NCI-H1417 (cell line): ENCODE measurements around the gene PER3.

Experiments
- DNase-seq, 3 experiments: peaks; one replicate each; lab custom pipeline; 2025; lab: John Stamatoyannopoulos, UW

PER3 gene

DNA sequence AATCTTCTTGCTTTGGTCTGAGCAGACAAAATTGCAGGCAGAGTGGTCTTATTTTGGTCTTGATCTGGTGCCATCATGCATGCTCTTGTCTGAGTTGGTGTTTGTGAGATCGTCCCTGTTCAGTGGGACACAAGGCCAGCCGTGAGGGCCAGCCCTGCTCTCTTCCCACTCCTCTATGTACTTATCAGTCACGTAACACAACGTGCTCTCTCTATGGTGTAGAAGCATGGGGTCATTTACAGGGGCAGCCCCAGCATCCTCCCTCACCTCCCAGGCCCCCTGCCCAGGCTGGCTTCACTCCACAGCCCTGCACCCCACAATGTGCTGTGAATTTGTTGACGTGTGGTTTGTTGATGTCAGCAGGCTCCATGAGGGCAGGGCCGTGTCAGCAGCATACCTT is 87.0 kb downstream of the PER3 start:
- DNase-seq, result no peak

- DNase-seq, result no peak
Measured at GRCh38 chr1:7873801-7874795, 90.0 kb downstream of the PER3 start.

DNA sequence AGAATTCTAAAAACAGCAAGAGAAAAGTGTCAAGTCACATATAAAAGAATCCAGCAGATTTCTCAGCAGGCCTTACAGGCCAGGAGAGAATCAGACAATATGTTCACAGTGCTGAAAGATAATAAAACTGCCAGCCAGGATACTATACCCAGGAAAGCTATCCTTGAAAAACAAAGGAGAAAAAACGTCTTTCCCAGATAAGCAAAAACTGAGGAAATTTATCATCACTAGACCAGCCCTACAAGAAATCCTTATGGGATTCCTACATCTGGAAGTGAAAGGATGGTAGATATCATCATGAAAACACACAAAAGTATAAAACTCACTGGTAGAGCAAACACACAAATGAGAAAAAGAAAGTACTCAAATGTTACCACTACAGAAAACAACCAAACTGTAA is 93.9 kb downstream of the PER3 start:
- DNase-seq, result no peak

- no peak for DNase-seq
Measured at GRCh38 chr1:7879228-7879627, 95.1 kb downstream of the PER3 start.

DNA sequence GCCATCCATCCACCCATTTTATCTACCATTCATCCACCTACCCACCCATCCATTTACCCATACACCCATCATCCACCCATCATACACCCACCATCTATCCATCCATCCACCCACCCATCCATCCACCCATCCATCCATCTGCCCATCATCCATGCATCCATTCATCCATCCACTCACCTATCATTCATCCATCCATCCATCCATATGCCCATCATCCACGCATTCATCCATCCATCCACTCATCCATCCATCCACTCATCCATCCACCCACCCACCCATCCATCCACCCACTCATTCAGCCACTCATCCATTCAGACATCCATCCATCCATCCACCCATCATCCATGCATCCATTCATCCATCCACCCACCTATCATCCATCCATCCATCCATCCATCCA is 100.7 kb downstream of the PER3 start:
- DNase-seq, result no peak

GRCh38 chr1:7885513-7886404 is 101.7 kb downstream of the PER3 start:
- DNase-seq, result peak in 2 of 3 experiments; percentile 16 to 51

DNA sequence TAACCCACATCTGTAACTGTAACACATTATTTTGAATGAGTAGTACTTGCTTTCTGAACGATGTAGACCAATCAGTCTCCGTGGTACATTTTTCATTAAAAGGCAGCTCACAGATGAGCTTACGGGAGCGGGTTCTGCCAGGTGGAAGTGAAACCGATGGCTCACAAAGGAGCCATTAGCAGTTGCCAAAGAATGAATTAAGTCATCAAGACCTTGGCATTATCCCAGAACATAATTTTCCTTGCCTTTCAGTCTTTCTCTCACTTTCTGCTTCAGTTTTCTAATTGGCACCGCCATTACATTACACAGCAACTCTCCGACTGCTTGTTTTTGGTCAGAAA is 102.3 kb downstream of the PER3 start:
- DNase-seq, result peak in 2 of 3 experiments; percentile 17 to 64

DNA sequence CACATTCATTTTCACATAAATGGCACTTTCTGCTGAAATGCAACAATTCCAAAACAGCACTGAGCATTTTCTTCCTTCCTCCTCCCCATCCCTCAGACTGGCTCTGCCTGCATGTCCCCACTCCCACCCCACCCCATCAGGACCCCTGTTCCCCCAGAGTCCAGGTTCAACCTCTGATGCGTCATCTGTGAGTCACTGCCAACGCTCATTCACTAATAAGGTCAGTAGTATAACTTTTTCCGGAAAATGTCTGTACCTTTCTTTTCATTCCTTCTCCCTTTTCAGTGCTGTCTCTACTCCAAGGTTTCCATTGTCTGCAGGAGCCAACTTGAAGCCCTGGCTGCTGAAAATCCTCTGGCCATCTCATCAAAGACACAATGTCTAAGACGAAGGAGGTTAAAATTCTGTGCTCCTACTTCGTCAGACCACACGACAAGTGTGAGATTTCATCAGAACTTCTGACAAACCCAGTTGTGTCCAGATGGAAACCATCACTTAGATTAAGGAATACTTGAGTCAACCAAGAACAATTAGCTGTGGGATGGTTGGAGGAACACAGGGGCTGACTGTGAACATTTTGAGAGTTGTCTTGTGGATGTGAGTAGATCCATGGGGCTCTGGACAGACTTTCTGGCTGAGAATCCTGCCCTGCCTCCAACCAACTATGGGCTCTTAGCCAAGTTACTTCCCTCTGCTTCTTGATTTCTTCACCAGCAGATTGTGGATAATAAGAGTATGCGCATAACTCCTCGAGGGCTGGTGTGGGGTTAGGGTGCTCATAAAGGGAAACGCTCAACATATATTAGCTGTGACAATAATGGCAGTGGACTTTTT is 104.4 kb downstream of the PER3 start:
- DNase-seq, result no peak

DNA sequence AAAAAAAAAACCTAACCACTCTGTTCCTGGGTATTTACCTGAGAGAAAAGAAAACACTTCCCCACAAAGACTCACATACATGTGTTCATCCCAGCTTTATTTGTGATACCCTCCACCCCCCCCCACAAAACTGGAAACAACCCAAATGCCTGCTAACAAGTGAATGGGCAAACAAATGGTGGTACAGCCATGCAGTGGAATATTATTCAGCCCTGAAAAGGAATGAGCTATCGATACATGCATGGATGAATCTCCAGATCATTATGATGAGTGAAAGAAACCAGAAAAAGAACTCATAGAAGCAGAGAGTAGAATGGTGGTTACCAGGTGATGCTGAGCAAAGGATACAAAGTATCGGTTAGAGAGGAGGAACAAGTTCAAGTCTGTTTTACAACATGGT is 106.8 kb downstream of the PER3 start:
- no peak for DNase-seq

DNA sequence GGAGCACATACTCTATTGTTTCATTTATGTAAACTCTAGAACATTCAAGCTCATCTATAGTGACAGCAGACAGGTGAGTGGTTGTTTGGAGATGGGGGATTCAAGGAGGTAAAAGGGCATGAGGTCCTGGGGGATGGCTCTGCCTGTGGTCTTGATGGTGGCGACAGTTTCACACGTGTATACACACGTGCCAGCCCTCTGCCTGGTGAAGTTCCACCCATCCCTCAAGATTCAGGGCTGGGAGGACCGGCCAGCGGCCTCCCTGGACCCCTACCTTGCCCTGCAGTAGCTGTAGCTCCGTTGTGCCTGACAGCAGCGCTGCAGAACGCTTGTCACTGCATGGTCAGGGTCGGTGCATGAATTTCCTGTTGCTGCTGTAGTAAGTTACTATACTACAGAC is 107.7 kb downstream of the PER3 start:
- no peak for DNase-seq

- DNase-seq, result no peak
Measured at GRCh38 chr1:7893529-7894180, 109.6 kb downstream of the PER3 start.
